ENCODE data around the gene KMT2E.

Gene KMT2E

GRCh38 chr7:104982308-104983075 is 31.5 kb upstream of the KMT2E start:
- no peak for TF ChIP-seq CTCF (conservative IDR thresholded peaks at IDR 0.05; ENCODE audit: low read depth)
- peak overlapping the region; percentile 97 for H3K27ac ChIP-seq
- ChIA-PET POLR2A (ENCODE audit: low non-redundant PET) (no interaction called here), CTCF (interaction anchor here (0.5 to 0.7 kb wide), 2 partner anchors 490 to 507 kb away, joined by 3 to 5 read pairs; no protein-coding TSS in a partner anchor)
- no peak for DNase-seq (ENCODE audit: low spot score)

DNA sequence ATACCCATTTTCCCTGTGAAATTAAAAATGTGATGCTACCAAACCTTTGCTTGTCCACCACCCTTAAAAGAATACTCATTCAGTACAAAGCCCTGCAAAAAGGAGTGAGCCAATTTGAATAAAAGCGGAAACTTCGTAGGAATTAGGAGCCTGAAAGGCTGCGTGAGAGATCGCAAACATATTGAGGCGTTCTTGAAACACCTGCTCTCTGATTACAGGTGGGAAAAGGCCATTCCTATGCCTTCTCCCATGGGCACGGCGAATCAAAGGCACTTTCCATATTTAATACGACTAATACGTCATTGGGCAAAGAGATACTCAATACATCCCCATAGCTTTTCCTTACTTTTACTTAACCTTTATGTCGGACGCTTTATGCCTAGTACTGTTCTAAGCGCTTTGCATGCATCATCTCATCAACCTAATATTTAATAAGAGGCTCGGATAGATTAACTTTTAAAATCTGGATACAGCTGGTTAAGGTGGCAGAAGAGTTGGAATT is 30.9 kb upstream of the KMT2E start:
- CTCF ChIA-PET = interaction anchor here (1.0 to 1.2 kb wide), 2 partner anchors 26 to 38 kb away, joined by 3 read pairs; no protein-coding TSS in a partner anchor
- no peak for DNase-seq (ENCODE audit: low spot score)
- no peak for TF ChIP-seq CTCF (conservative IDR thresholded peaks at IDR 0.05; ENCODE audit: low read depth)
- POLR2A ChIA-PET (ENCODE audit: low non-redundant PET) = interaction anchor here (0.6 kb wide), 1 partner anchor 417 kb away, joined by 4 read pairs; no protein-coding TSS in a partner anchor
- H3K27ac ChIP-seq = peak overlapping the region; percentile 97

GRCh38 chr7:104983578-104984539 is 30.1 kb upstream of the KMT2E start:
- H3K27ac ChIP-seq = peak overlapping the region; percentile 97
- POLR2A ChIA-PET (ENCODE audit: low non-redundant PET) = interaction anchor here (0.5 to 0.6 kb wide), 4 partner anchors 23 to 417 kb away, joined by 3 to 4 read pairs (median 4); no protein-coding TSS in a partner anchor
- TF ChIP-seq CTCF (conservative IDR thresholded peaks at IDR 0.05; ENCODE audit: low read depth) = peak; percentile 60
- peak; percentile 89 for DNase-seq (ENCODE audit: low spot score)
- CTCF ChIA-PET = interaction anchor here (0.6 to 1.2 kb wide), 4 partner anchors 9 to 1679 kb away, joined by 3 to 4 read pairs (median 3); no protein-coding TSS in a partner anchor

- POLR2A ChIA-PET (ENCODE audit: low non-redundant PET) = interaction anchor here (0.5 kb wide), 1 partner anchor 92 kb away, joined by 4 read pairs; no protein-coding TSS in a partner anchor
- TF ChIP-seq CTCF (conservative IDR thresholded peaks at IDR 0.05; ENCODE audit: low read depth) = no peak
- CTCF ChIA-PET = interaction anchor here (0.8 to 1.2 kb wide), 2 partner anchors 39 to 1680 kb away, joined by 3 read pairs; no protein-coding TSS in a partner anchor
- peak overlapping the region; percentile 97 for H3K27ac ChIP-seq
- no peak for DNase-seq (ENCODE audit: low spot score)
Observed at GRCh38 chr7:104984585-104985258, 29.3 kb upstream of the KMT2E start.

DNA sequence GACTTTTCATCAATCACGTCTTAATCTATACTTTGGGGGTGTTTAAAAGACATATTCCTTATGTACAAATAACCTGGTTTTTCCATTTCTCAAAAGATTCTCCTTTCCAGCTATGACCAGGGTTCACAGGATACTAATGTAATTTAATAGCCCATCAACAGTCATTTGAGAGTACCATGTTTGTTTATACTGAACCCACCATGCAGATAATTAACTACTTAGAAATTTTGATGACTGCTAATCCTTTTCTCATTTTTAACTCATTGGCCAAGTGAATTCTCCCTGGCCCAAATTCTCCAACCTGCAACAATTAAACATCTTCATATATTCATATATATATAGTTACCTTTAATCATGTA is 28.8 kb upstream of the KMT2E start:
- no peak for DNase-seq (ENCODE audit: low spot score)
- H3K27ac ChIP-seq = no peak overlapping the region
- POLR2A ChIA-PET (ENCODE audit: low non-redundant PET) = no interaction called here
- CTCF ChIA-PET = no interaction called here
- no peak for TF ChIP-seq CTCF (conservative IDR thresholded peaks at IDR 0.05; ENCODE audit: low read depth)

All from RWPE1 (cell line).